H1 (cell line): ENCODE results near the gene APOA1. TPM values are rescaled to one million over a fixed set of nuclear protein-coding genes. Genes with fewer than 3 reads are reported as not detected.

Experiments
- CTCF ChIA-PET: fragments of 300-600 bp; sonication (Branson Sonifier 250); formaldehyde crosslinking; loops from one replicate; lab custom pipeline; 2021; ENCODE audit not compliant: partially characterized antibody; lab: Charles Lee
- POLR2A ChIA-PET: fragments of 300-600 bp; sonication (Branson Sonifier 250); formaldehyde crosslinking; loops from one replicate; lab custom pipeline; 2021; ENCODE audit warnings: inconsistent platforms; ENCODE audit not compliant: partially characterized antibody; lab: Charles Lee
- DNase-seq, 2 experiments: peaks; one replicate each; pipeline versions ENCODE4 v3.0.0 to v3.0.0-alpha.2; 2010 to 2022; ENCODE audit warnings: low spot score in 2 of 2, low read depth in 1 of 2, mixed read lengths in 1 of 2
- FAIRE-seq: peaks from 2 replicates; lab custom pipeline; 2011; peaks lifted over from hg19 to GRCh38; lab: Jason Lieb, UNC
- H2AFZ ChIP-seq: 2 replicates; pipeline ENCODE4 v1.8.1; 2012; ENCODE audit warnings: low read length, inconsistent platforms
- H2AK5ac ChIP-seq: 2 replicates; pipeline ENCODE4 v1.6.1; 2013; ENCODE audit warnings: low read depth, low read length
- H2BK120ac ChIP-seq: replicated peaks from 2 replicates; pipeline ENCODE3; 2013; ENCODE audit warnings: low read depth, low read length, inconsistent platforms
- H2BK12ac ChIP-seq: 2 replicates; pipeline ENCODE4 v1.6.1; 2013; ENCODE audit warnings: low read depth, low read length
- H2BK15ac ChIP-seq: 2 replicates; pipeline ENCODE4 v1.6.1; 2013; ENCODE audit warnings: low read length
- H2BK20ac ChIP-seq: 2 replicates; pipeline ENCODE4 v1.6.1; 2013; ENCODE audit warnings: low read length
- H2BK5ac ChIP-seq: 2 replicates; pipeline ENCODE4 v1.6.1; 2013; ENCODE audit warnings: low read depth, low read length
- H3K14ac ChIP-seq: 2 replicates; pipeline ENCODE4 v1.6.1; 2013; ENCODE audit warnings: inconsistent platforms; ENCODE audit not compliant: insufficient read length
- H3K18ac ChIP-seq: 2 replicates; pipeline ENCODE4 v1.6.1; 2013; ENCODE audit warnings: low read length; ENCODE audit errors: extremely low read depth
- H3K23ac ChIP-seq: 2 replicates; pipeline ENCODE4 v1.6.1; 2013; ENCODE audit warnings: inconsistent platforms; ENCODE audit not compliant: insufficient read length
- H3K23me2 ChIP-seq: 2 replicates; pipeline ENCODE4 v1.6.1; 2013; ENCODE audit warnings: low read depth, low read length
- H3K27ac ChIP-seq: 2 replicates; pipeline ENCODE4 v1.6.1; 2011; ENCODE audit warnings: low read depth, low read length, inconsistent platforms
- H3K27me3 ChIP-seq, 4 experiments: replicated peaks in 1 of 4; 1 replicate in 1 of 4; 2 replicates in 3 of 4; pipeline versions ENCODE4 v1.6.1 to v1.8.1; 2011 to 2013; ENCODE audit warnings: low read length in 3 of 4, mild to moderate bottlenecking in 3 of 4, inconsistent platforms in 2 of 4, mixed read lengths in 2 of 4, moderate library complexity in 1 of 4; ENCODE audit not compliant: control insufficient read depth in 3 of 4, insufficient read depth in 3 of 4; ENCODE audit errors: extremely low read depth in 1 of 4
- H3K36me3 ChIP-seq, 4 experiments: 2 replicates each; pipeline versions ENCODE4 v1.6.1 to v1.8.1; 2011 to 2013; ENCODE audit warnings: mild to moderate bottlenecking in 4 of 4, low read length in 3 of 4, moderate library complexity in 2 of 4, control low read depth in 1 of 4, inconsistent platforms in 1 of 4; ENCODE audit not compliant: insufficient read depth in 4 of 4, control insufficient read depth in 2 of 4
- H3K4ac ChIP-seq: replicated peaks from 2 replicates; pipeline ENCODE3; 2013; ENCODE audit warnings: low read length, low read depth, mixed read lengths, inconsistent platforms; ENCODE audit not compliant: insufficient read length
- H3K4me1 ChIP-seq, 4 experiments: replicated peaks in 1 of 4; 1 replicate in 1 of 4; 2 replicates in 3 of 4; pipeline versions ENCODE4 v1.6.1 to v1.8.1; 2011 to 2013; ENCODE audit warnings: low read length in 3 of 4, inconsistent platforms in 2 of 4, mixed read lengths in 1 of 4; ENCODE audit not compliant: insufficient read depth in 4 of 4, control insufficient read depth in 3 of 4
- H3K4me2 ChIP-seq, 2 experiments: 2 replicates each; pipeline versions ENCODE4 v1.6.1 to v1.8.1; 2011 to 2013; ENCODE audit warnings: low read depth in 2 of 2, low read length in 2 of 2, control low read depth in 1 of 2, inconsistent platforms in 1 of 2, mild to moderate bottlenecking in 1 of 2; ENCODE audit not compliant: insufficient read depth in 1 of 2
- H3K4me3 ChIP-seq, 4 experiments: fragments of 200-600, 300-600 bp in 1 of 4; sonication (generic), shearing (Covaris generic), sonication (Bioruptor Twin) in 1 of 4; 2 replicates each; pipeline versions ENCODE4 v1.5.1 to v1.8.1; 2011 to 2016; ENCODE audit warnings: low read length in 4 of 4, low read depth in 3 of 4, control low read depth in 2 of 4, inconsistent platforms in 2 of 4, mild to moderate bottlenecking in 2 of 4, mixed read lengths in 1 of 4, moderate library complexity in 1 of 4; ENCODE audit not compliant: insufficient read depth in 2 of 4; ENCODE audit errors: extremely low read depth in 1 of 4
- H3K56ac ChIP-seq: replicated peaks from 2 replicates; pipeline ENCODE3; 2013; ENCODE audit warnings: low read depth, mild to moderate bottlenecking, mixed read lengths, low read length, inconsistent platforms; ENCODE audit not compliant: insufficient read length
- H3K79me1 ChIP-seq: 2 replicates; pipeline ENCODE4 v1.6.1; 2013; ENCODE audit warnings: low read depth, low read length, control low read depth
- H3K79me2 ChIP-seq, 2 experiments: 2 replicates each; pipeline versions ENCODE4 v1.6.1 to v1.8.1; 2012 to 2013; ENCODE audit warnings: low read length in 2 of 2, mild to moderate bottlenecking in 2 of 2, inconsistent platforms in 1 of 2; ENCODE audit not compliant: insufficient read depth in 2 of 2, control insufficient read depth in 1 of 2
- H3K9ac ChIP-seq, 4 experiments: replicated peaks in 1 of 4; 1 replicate in 1 of 4; 2 replicates in 3 of 4; pipeline versions ENCODE4 v1.6.1 to v1.8.1; 2011 to 2013; ENCODE audit warnings: low read depth in 3 of 4, low read length in 3 of 4, control low read depth in 2 of 4, mild to moderate bottlenecking in 2 of 4, moderate library complexity in 2 of 4, inconsistent platforms in 1 of 4; ENCODE audit errors: extremely low read depth in 1 of 4
- H3K9me3 ChIP-seq, 2 experiments: 2 replicates each; pipeline versions ENCODE4 v1.6.1 to v1.8.1; 2012 to 2013; ENCODE audit warnings: mild to moderate bottlenecking in 2 of 2, moderate library complexity in 2 of 2, control low read depth in 1 of 2, inconsistent platforms in 1 of 2, low read depth in 1 of 2, low read length in 1 of 2, mixed read lengths in 1 of 2; ENCODE audit not compliant: insufficient read depth in 2 of 2
- H4K20me1 ChIP-seq, 2 experiments: replicated peaks in 1 of 2; 2 replicates each; pipeline versions ENCODE3 to v1.8.1; 2011 to 2013; ENCODE audit warnings: inconsistent platforms in 2 of 2, low read length in 2 of 2, mild to moderate bottlenecking in 1 of 2; ENCODE audit not compliant: insufficient read depth in 2 of 2, control insufficient read depth in 1 of 2
- H4K5ac ChIP-seq: 2 replicates; pipeline ENCODE4 v1.6.1; 2013; ENCODE audit warnings: low read length, low read depth, mixed read lengths, inconsistent platforms; ENCODE audit not compliant: insufficient read length
- H4K8ac ChIP-seq: 2 replicates; pipeline ENCODE4 v1.8.0; 2013; ENCODE audit warnings: mild to moderate bottlenecking, moderate library complexity, low read length, inconsistent platforms; ENCODE audit not compliant: insufficient read depth; ENCODE audit errors: extremely low read depth
- H4K91ac ChIP-seq: replicated peaks from 2 replicates; pipeline ENCODE3; 2013; ENCODE audit warnings: low read length, mixed read lengths, inconsistent platforms; ENCODE audit not compliant: insufficient read length
- BRCA1 ChIP-seq: IDR thresholded peaks from 2 replicates; pipeline ENCODE4 v1.6.1; 2012; ENCODE audit warnings: low read depth, low read length, improper control_type of control experiment
- CBX8 ChIP-seq: fragments of 300-800, 300-1000 bp; sonication (generic); IDR thresholded peaks from 2 replicates; pipeline ENCODE4 v1.7.1; 2016; ENCODE audit warnings: low read depth, low read length, borderline replicate concordance
- JUN ChIP-seq: IDR thresholded peaks from 2 replicates; pipeline ENCODE4 v1.6.1; 2011; ENCODE audit warnings: low read depth, mild to moderate bottlenecking, improper control_type of control experiment, low read length
- RBBP5 ChIP-seq: IDR thresholded peaks from 2 replicates; pipeline ENCODE4 v1.7.1; 2012; ENCODE audit warnings: low read depth, mild to moderate bottlenecking, inconsistent platforms, low read length, moderate library complexity, borderline replicate concordance
- WGBS, 2 experiments: shearing (Covaris generic) in 1 of 2; methylation state at CpG; one replicate each; pipeline versions ENCODE4 v1.1.6 to v1.1.7; 2013 to 2015; ENCODE audit warnings: low lambda C conversion rate in 2 of 2, mixed read lengths in 2 of 2, inconsistent platforms in 1 of 2, low coverage in 1 of 2, missing lambda C conversion rate in 1 of 2; ENCODE audit not compliant: insufficient replicate concordance in 2 of 2, insufficient coverage in 1 of 2, insufficient read length in 1 of 2; ENCODE audit errors: extremely low coverage in 1 of 2, missing lambda C conversion rate in 1 of 2; 5-methylcytosine and 5-hydroxymethylcytosine counted together
- polyA plus RNA-seq, 7 experiments: library from polyadenylated mRNA; depleted of rRNA in 3 of 7; stranded (reverse) in 5 of 7; unstranded in 2 of 7; fragments of >200 nt in 5 of 7; fragments of 200-250 nt in 2 of 7; gene quantifications; 1 replicate in 5 of 7; 2 replicates in 1 of 7; 4 replicates in 1 of 7; pipeline versions ENCODE4 v1.2.1 to v1.2.3, GENCODE V29; 2011 to 2013; ENCODE audit warnings: missing spikeins in 2 of 7, mixed read lengths in 2 of 7
- total RNA-seq: library from RNA; stranded (reverse); fragmentation: NEBNext Ultra II Directional; extraction: Animal tissue kit (Norgen Biotek cat#: 25700); gene quantifications from 2 replicates; pipeline ENCODE4 v1.2.1, GENCODE V29; 2021
- TF ChIP-seq, protein P1 (sequence below): IDR thresholded peaks from 2 replicates; pipeline ENCODE4 v1.6.1; 2012; ENCODE audit warnings: inconsistent platforms

APOA1 gene
- total and polyA plus RNA-seq, 2 of the 8 experiments (the other 6 are each of a cell fraction or from before 2014, with no cell fraction given) = 0.80 TPM; not detected in 1

DNA sequence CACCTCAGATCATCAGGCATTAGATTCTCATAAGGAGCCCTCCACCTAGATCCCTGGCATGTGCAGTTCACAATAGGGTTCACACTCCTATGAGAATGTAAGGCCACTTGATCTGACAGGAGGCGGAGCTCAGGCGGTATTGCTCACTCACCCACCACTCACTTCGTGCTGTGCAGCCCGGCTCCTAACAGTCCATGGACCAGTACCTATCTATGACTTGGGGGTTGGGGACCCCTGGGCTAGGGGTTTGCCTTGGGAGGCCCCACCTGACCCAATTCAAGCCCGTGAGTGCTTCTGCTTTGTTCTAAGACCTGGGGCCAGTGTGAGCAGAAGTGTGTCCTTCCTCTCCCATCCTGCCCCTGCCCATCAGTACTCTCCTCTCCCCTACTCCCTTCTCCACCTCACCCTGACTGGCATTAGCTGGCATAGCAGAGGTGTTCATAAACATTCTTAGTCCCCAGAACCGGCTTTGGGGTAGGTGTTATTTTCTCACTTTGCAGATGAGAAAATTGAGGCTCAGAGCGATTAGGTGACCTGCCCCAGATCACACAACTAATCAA lies 5.6 kb downstream of the APOA1 start:
- Histone ChIP-seq H4K20me1 (no peaks in the 10 kb centered on the region), H2AFZ (no peak overlapping the region), H3K4ac (no peak overlapping the region), H3K9me3 (no peaks in the 10 kb centered on the region; a peak in 1 of 4 replicates), H2AK5ac (no peak overlapping the region), H2BK5ac (no peak overlapping the region), H3K56ac (no peak overlapping the region), H3K23me2 (peaks cover 3% of the 10 kb centered on the region; the same call in 1 of the 2 replicates), H3K27ac (no peak overlapping the region), H3K4me2 (no peak overlapping the region), H2BK20ac (no peak overlapping the region), H4K8ac (no peak overlapping the region), H3K14ac (no peak overlapping the region), H3K4me1 (peaks cover 0 to 17% (median 4%) of the 10 kb centered on the region in 4 experiments; a peak in 5 of 7 replicates), H3K9ac (no peak overlapping the region), H3K27me3 (peaks cover 0 to 7% (median 5%) of the 10 kb centered on the region in 4 experiments; a peak in 3 of 7 replicates), H3K36me3 (no peaks in the 10 kb centered on the region), H3K79me2 (no peaks in the 10 kb centered on the region), H3K23ac (no peak overlapping the region), H3K18ac (no peak overlapping the region), H3K4me3 (no peak overlapping the region), H3K79me1 (no peaks in the 10 kb centered on the region), H4K91ac (no peak overlapping the region), H4K5ac (no peak overlapping the region), H2BK120ac (no peak overlapping the region), H2BK15ac (no peak overlapping the region), H2BK12ac (no peak overlapping the region)
- CTCF ChIA-PET = interaction anchor here (0.9 to 12.2 kb wide), 3 partner anchors 11 to 41 kb away, joined by 4 to 237 read pairs (median 5); partner anchors contain the start of genes APOA5 and ZPR1
- TF ChIP-seq, protein P1, sequence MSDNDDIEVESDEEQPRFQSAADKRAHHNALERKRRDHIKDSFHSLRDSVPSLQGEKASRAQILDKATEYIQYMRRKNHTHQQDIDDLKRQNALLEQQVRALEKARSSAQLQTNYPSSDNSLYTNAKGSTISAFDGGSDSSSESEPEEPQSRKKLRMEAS = no peak
- TF ChIP-seq JUN = no peak
- TF ChIP-seq CBX8 = no peak
- no peak for TF ChIP-seq RBBP5
- TF ChIP-seq BRCA1 = no peak
- POLR2A ChIA-PET = no interaction called here
- FAIRE-seq = no peak
- WGBS, 2 experiments = 94% methylated on average over 7 of the region's 7 CpGs; no CpG with 5 or more reads in 1 of the 2 experiments
- no peak for DNase-seq
